H9 (cell line): ENCODE data around the gene OLFM1. TPM values are rescaled to one million over a fixed set of nuclear protein-coding genes. Genes with fewer than 3 reads are reported as not detected.

ENCODE experiments used
- DNase-seq: peaks from one replicate; pipeline ENCODE4 v3.0.0-alpha.2; 2017
- H2AFZ ChIP-seq: one replicate; pipeline ENCODE4 v1.6.1; 2013; ENCODE audit warnings: mild to moderate bottlenecking, low read length, control low read depth, moderate library complexity
- H2AK5ac ChIP-seq: 2 replicates; pipeline ENCODE4 v1.6.1; 2013; ENCODE audit warnings: low read length, control low read depth, mixed read lengths; ENCODE audit not compliant: insufficient read length
- H2BK120ac ChIP-seq: one replicate; pipeline ENCODE4 v1.6.1; 2013; ENCODE audit warnings: low read depth, mild to moderate bottlenecking, low read length, control low read depth, inconsistent platforms; ENCODE audit not compliant: poor library complexity, severe bottlenecking
- H2BK12ac ChIP-seq: 2 replicates; pipeline ENCODE4 v1.6.1; 2013; ENCODE audit warnings: low read length, control low read depth, mixed read lengths, low read depth; ENCODE audit not compliant: insufficient read length
- H2BK15ac ChIP-seq: 2 replicates; pipeline ENCODE4 v1.6.1; 2013; ENCODE audit warnings: low read depth, low read length, control low read depth
- H2BK20ac ChIP-seq: one replicate; pipeline ENCODE4 v1.6.1; 2013; ENCODE audit warnings: low read depth, mild to moderate bottlenecking, low read length, control low read depth, inconsistent platforms; ENCODE audit not compliant: poor library complexity, severe bottlenecking
- H2BK5ac ChIP-seq: 2 replicates; pipeline ENCODE4 v1.6.1; 2013; ENCODE audit warnings: low read length, control low read depth, mixed read lengths; ENCODE audit not compliant: insufficient read length
- H3K14ac ChIP-seq: 2 replicates; pipeline ENCODE4 v1.6.1; 2013; ENCODE audit warnings: low read length, control low read depth; ENCODE audit not compliant: insufficient read depth
- H3K18ac ChIP-seq: 2 replicates; pipeline ENCODE4 v1.6.1; 2013; ENCODE audit warnings: low read depth, mild to moderate bottlenecking, mixed read lengths, low read length, control low read depth; ENCODE audit not compliant: insufficient read length
- H3K23ac ChIP-seq: 2 replicates; pipeline ENCODE4 v1.6.1; 2013; ENCODE audit warnings: low read length, control low read depth, mixed read lengths, low read depth; ENCODE audit not compliant: insufficient read length
- H3K23me2 ChIP-seq: 2 replicates; pipeline ENCODE4 v1.6.1; 2013; ENCODE audit warnings: low read depth, mild to moderate bottlenecking, mixed read lengths, low read length, control low read depth; ENCODE audit not compliant: insufficient read length, poor library complexity, severe bottlenecking
- H3K27ac ChIP-seq: 2 replicates; pipeline ENCODE4 v1.5.1; 2013; ENCODE audit warnings: low read length, control low read depth, mixed read lengths, low read depth; ENCODE audit not compliant: insufficient read length
- H3K27me3 ChIP-seq: 2 replicates; pipeline ENCODE4 v1.6.1; 2013; ENCODE audit warnings: low read length, control low read depth, inconsistent platforms; ENCODE audit not compliant: insufficient read depth
- H3K4ac ChIP-seq: 2 replicates; pipeline ENCODE4 v1.6.1; 2013; ENCODE audit warnings: low read depth, mild to moderate bottlenecking, control low read depth, inconsistent platforms, low read length, moderate library complexity
- H3K4me1 ChIP-seq: 2 replicates; pipeline ENCODE4 v1.6.1; 2013; ENCODE audit warnings: low read length, control low read depth, inconsistent platforms; ENCODE audit not compliant: insufficient read depth
- H3K4me2 ChIP-seq: 2 replicates; pipeline ENCODE4 v1.6.1; 2013; ENCODE audit warnings: low read length, control low read depth, mixed read lengths; ENCODE audit not compliant: insufficient read length, insufficient read depth
- H3K56ac ChIP-seq: 2 replicates; pipeline ENCODE4 v1.6.1; 2013; ENCODE audit warnings: low read depth, mild to moderate bottlenecking, mixed read lengths, low read length, control low read depth; ENCODE audit not compliant: insufficient read length
- H3K79me1 ChIP-seq: 2 replicates; pipeline ENCODE4 v1.6.1; 2013; ENCODE audit warnings: low read depth, mild to moderate bottlenecking, moderate library complexity, low read length, control low read depth, inconsistent platforms; ENCODE audit not compliant: insufficient read depth, poor library complexity, severe bottlenecking
- H3K79me2 ChIP-seq: 2 replicates; pipeline ENCODE4 v1.6.1; 2013; ENCODE audit warnings: low read length, control low read depth, inconsistent platforms; ENCODE audit not compliant: insufficient read depth
- H3K9ac ChIP-seq: 2 replicates; pipeline ENCODE4 v1.6.1; 2013; ENCODE audit warnings: low read length, control low read depth, mixed read lengths; ENCODE audit not compliant: insufficient read length; ENCODE audit errors: extremely low read depth
- H3K9me3 ChIP-seq: one replicate; pipeline ENCODE4 v1.6.1; 2013; ENCODE audit warnings: low read depth, low read length, inconsistent platforms; ENCODE audit not compliant: control insufficient read depth
- H3T11ph ChIP-seq: one replicate; pipeline ENCODE4 v1.6.1; 2013; ENCODE audit warnings: mild to moderate bottlenecking, low read length, control low read depth, inconsistent platforms
- H4K20me1 ChIP-seq: one replicate; pipeline ENCODE4 v1.6.1; 2013; ENCODE audit not compliant: control insufficient read depth, insufficient read length, insufficient read depth
- H4K5ac ChIP-seq: 2 replicates; pipeline ENCODE4 v1.6.1; 2013; ENCODE audit warnings: low read depth, mild to moderate bottlenecking, mixed read lengths, low read length, control low read depth; ENCODE audit not compliant: insufficient read length
- H4K8ac ChIP-seq: replicated peaks from 2 replicates; pipeline ENCODE4 v1.6.1; 2013; ENCODE audit warnings: low read length, control low read depth, mixed read lengths, low read depth; ENCODE audit not compliant: insufficient read length
- H4K91ac ChIP-seq: 2 replicates; pipeline ENCODE4 v1.6.1; 2013; ENCODE audit warnings: low read depth, mild to moderate bottlenecking, moderate library complexity, mixed read lengths, low read length, control low read depth; ENCODE audit not compliant: insufficient read length
- H3K27ac Mint-ChIP-seq, 3 experiments: 2 replicates in 2 of 3; 3 replicates in 1 of 3; pipeline ENCODE4 v1.8.0; 2020 to 2021; ENCODE audit warnings: mixed read lengths in 3 of 3, mild to moderate bottlenecking in 1 of 3, moderate library complexity in 1 of 3
- H3K27me3 Mint-ChIP-seq: 2 replicates; pipeline ENCODE4 v1.8.0; 2021; ENCODE audit warnings: low read depth, mild to moderate bottlenecking, moderate library complexity, mixed read lengths
- H3K36me3 Mint-ChIP-seq, 3 experiments: 2 replicates in 2 of 3; 3 replicates in 1 of 3; pipeline ENCODE4 v1.8.0; 2020 to 2021; ENCODE audit warnings: low read depth in 3 of 3, mixed read lengths in 3 of 3; ENCODE audit not compliant: insufficient read depth in 1 of 3
- H3K4me1 Mint-ChIP-seq, 2 experiments: 2 replicates each; pipeline ENCODE4 v1.8.0; 2020; ENCODE audit warnings: mixed read lengths in 2 of 2
- H3K4me3 Mint-ChIP-seq, 2 experiments: 2 replicates in 1 of 2; 3 replicates in 1 of 2; pipeline ENCODE4 v1.8.0; 2020 to 2021; ENCODE audit warnings: mild to moderate bottlenecking in 2 of 2, mixed read lengths in 2 of 2, moderate library complexity in 1 of 2
- H3K9me3 Mint-ChIP-seq, 2 experiments: 2 replicates in 1 of 2; 3 replicates in 1 of 2; pipeline ENCODE4 v1.8.0; 2020; ENCODE audit warnings: mild to moderate bottlenecking in 2 of 2, mixed read lengths in 2 of 2, moderate library complexity in 1 of 2
- WGBS: extraction: QIAGEN DNeasy Blood & Tissue Kit; methylation state at CpG from one replicate; pipeline ENCODE4 v1.1.7; 2013; ENCODE audit warnings: missing lambda C conversion rate, low lambda C conversion rate, mixed read lengths; ENCODE audit not compliant: insufficient read length; ENCODE audit errors: extremely low coverage; 5-methylcytosine and 5-hydroxymethylcytosine counted together
- total RNA-seq: library from RNA; stranded (reverse); gene quantifications from 2 replicates; pipeline ENCODE4 v1.2.1, GENCODE V29; 2021
- TF ChIP-seq, protein P1 (sequence below): fragments of 200-600 bp; sonication (generic); conservative IDR thresholded peaks from 3 replicates; pipeline ENCODE4 v1.8.0; 2021; ENCODE audit warnings: antibody characterized with exemption, mild to moderate bottlenecking

The OLFM1 gene
- total RNA-seq, 1 experiment from 2014 or later: 34.1 TPM

DNA sequence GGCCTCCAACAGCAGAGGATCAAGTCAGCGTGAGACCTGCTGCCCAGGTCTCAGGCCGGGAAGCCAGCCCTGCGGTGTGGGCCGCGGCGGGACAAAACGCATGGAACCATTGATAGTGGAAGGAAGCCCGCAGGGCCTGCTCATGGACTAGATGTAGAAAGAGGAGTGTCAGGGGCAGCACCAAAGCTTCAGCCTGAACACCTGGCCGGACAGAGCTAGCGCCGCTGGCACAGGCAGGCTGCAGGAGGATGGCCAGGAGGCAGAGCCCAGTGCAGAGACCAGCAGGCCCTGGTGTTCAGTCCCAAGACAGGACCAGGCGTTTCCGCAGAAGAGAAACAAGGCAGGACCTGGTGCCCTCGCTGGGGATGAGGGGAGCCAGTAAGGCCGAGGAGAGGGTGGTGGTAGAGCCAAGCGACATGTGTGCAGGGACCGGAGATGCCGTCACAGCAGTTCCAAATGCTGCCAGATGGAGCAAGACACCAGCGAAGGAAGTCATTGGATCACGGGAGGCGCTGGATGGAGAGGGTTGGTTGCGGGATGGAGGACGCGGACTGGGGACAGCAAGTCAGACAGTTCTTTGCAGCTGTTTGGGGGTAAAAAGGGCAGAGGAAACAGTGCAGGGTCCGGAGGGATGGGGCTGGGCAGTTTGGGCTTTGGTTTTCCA lies 42.1 kb upstream of the OLFM1 start:
- H3K36me3 Mint-ChIP-seq: no peaks in the 10 kb centered on the region
- no peaks in the 10 kb centered on the region for H3K27me3 ChIP-seq
- no peak overlapping the region for H2BK15ac ChIP-seq
- H3K23ac ChIP-seq: no peak overlapping the region
- H3K4me2 ChIP-seq: no peak overlapping the region
- no peak overlapping the region for H2BK20ac ChIP-seq
- peaks cover 1% of the 10 kb centered on the region; the same call in 1 of the 2 replicates for H3K27me3 Mint-ChIP-seq
- no peaks in the 10 kb centered on the region for H3K9me3 ChIP-seq
- H4K91ac ChIP-seq: no peak overlapping the region
- no peaks in the 10 kb centered on the region for H3K4me1 ChIP-seq
- H3K9ac ChIP-seq: no peak overlapping the region
- no peak overlapping the region for H2BK120ac ChIP-seq
- H3K4me3 Mint-ChIP-seq: no peak overlapping the region; a peak in 1 of 5 replicates
- no peaks in the 10 kb centered on the region for H3K4me1 Mint-ChIP-seq
- H4K20me1 ChIP-seq: no peaks in the 10 kb centered on the region
- no peak overlapping the region for H2BK5ac ChIP-seq
- no peak for DNase-seq
- no peaks in the 10 kb centered on the region for H3K79me2 ChIP-seq
- H3K27ac ChIP-seq: no peak overlapping the region
- no peak overlapping the region for H3K14ac ChIP-seq
- peak overlapping the region in 2 of 3 experiments; percentile 8 to 29; a peak in 3 of 7 replicates for H3K27ac Mint-ChIP-seq
- H3K9me3 Mint-ChIP-seq: no peaks in the 10 kb centered on the region
- no peak overlapping the region for H2BK12ac ChIP-seq
- H4K5ac ChIP-seq: no peak overlapping the region
- no peak overlapping the region for H4K8ac ChIP-seq
- H3K56ac ChIP-seq: no peak overlapping the region
- no CpG with 5 or more reads among the region's 25 CpGs for WGBS
- no peaks in the 10 kb centered on the region for H3K23me2 ChIP-seq
- no peak overlapping the region for H3K4ac ChIP-seq
- H3K79me1 ChIP-seq: no peaks in the 10 kb centered on the region
- no peak overlapping the region for H3T11ph ChIP-seq
- H2AK5ac ChIP-seq: no peak overlapping the region
- no peak overlapping the region for H3K18ac ChIP-seq
- H2AFZ ChIP-seq: no peak overlapping the region
- TF ChIP-seq, protein P1, sequence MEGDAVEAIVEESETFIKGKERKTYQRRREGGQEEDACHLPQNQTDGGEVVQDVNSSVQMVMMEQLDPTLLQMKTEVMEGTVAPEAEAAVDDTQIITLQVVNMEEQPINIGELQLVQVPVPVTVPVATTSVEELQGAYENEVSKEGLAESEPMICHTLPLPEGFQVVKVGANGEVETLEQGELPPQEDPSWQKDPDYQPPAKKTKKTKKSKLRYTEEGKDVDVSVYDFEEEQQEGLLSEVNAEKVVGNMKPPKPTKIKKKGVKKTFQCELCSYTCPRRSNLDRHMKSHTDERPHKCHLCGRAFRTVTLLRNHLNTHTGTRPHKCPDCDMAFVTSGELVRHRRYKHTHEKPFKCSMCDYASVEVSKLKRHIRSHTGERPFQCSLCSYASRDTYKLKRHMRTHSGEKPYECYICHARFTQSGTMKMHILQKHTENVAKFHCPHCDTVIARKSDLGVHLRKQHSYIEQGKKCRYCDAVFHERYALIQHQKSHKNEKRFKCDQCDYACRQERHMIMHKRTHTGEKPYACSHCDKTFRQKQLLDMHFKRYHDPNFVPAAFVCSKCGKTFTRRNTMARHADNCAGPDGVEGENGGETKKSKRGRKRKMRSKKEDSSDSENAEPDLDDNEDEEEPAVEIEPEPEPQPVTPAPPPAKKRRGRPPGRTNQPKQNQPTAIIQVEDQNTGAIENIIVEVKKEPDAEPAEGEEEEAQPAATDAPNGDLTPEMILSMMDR: no peak
